Neural cell (in vitro differentiated cells): ENCODE measurements around the gene SOX18.

Experiments
- CTCF ChIP-seq: fragments of 450-650 bp; IDR thresholded peaks from 2 replicates; pipeline ENCODE4 v1.5.1; 2014; ENCODE audit warnings: antibody characterized with exemption, mild to moderate bottlenecking, moderate library complexity; ENCODE audit not compliant: poor library complexity, severe bottlenecking
- EP300 ChIP-seq: fragments of 450-650 bp; conservative IDR thresholded peaks from 2 replicates; pipeline ENCODE4 v1.6.1; 2014; ENCODE audit warnings: antibody characterized with exemption, mild to moderate bottlenecking, moderate library complexity; ENCODE audit not compliant: poor library complexity, severe bottlenecking
- EZH2 ChIP-seq: fragments of 200-600, 300-800 bp; shearing (Covaris generic), sonication (generic); IDR thresholded peaks from 2 replicates; pipeline ENCODE4 v1.6.1; 2014; ENCODE audit warnings: antibody characterized with exemption, low read length, borderline replicate concordance, mild to moderate bottlenecking; ENCODE audit not compliant: insufficient read depth, poor library complexity, severe bottlenecking
- MXI1 ChIP-seq: fragments of 450-650 bp; conservative IDR thresholded peaks from 2 replicates; pipeline ENCODE4 v1.6.1; 2014; ENCODE audit warnings: antibody characterized with exemption, mild to moderate bottlenecking; ENCODE audit not compliant: poor library complexity, severe bottlenecking
- POLR2AphosphoS5 ChIP-seq: IDR thresholded peaks from 2 replicates; pipeline ENCODE4 v1.6.1; 2012
- REST ChIP-seq: IDR thresholded peaks from 2 replicates; pipeline ENCODE4 v1.6.1; 2012; ENCODE audit warnings: borderline replicate concordance
- SMC3 ChIP-seq: fragments of 450-650 bp; conservative IDR thresholded peaks from 2 replicates; pipeline ENCODE4 v1.6.1; 2014; ENCODE audit warnings: antibody characterized with exemption, mild to moderate bottlenecking, moderate library complexity; ENCODE audit not compliant: poor library complexity
- TAF1 ChIP-seq: IDR thresholded peaks from 2 replicates; pipeline ENCODE4 v1.6.1; 2012; ENCODE audit warnings: low read depth

GRCh38 chr20:64096535-64096934 is 47.1 kb upstream of the SOX18 start:
- TF ChIP-seq CTCF (no peak), MXI1 (no peak), SMC3 (no peak), POLR2AphosphoS5 (no peak), REST (no peak), TAF1 (no peak), EZH2 (no peak), EP300 (no peak)
